GM12878 (cell line): ENCODE measurements around the gene CD180. TPM values are rescaled to one million over a fixed set of nuclear protein-coding genes. Genes with fewer than 3 reads are reported as not detected.

Source experiments
- ATAC-seq: fragments of 200-7000 bp; cut with Tn5 transposase; 3 replicates; pipeline ENCODE4 v1.9.1; 2020; ENCODE audit warnings: mild to moderate bottlenecking, moderate library complexity
- BruUV-seq: library from RNA; stranded (reverse); fragments of 400-500 nt; replicated peaks from 2 replicates; lab custom pipeline; 2021; lab: Mats Ljungman, UMichigan
- CTCF ChIA-PET: fragments of 300-600 bp; sonication (Branson Sonifier 250); formaldehyde crosslinking; extraction: SDS; loops from one replicate; lab custom pipeline; 2021; ENCODE audit warnings: inconsistent platforms; lab: Yijun Ruan, JAX
- POLR2A ChIA-PET: fragments of 350-600 bp; formaldehyde crosslinking; extraction: SDS; loops from one replicate; lab custom pipeline; 2021; ENCODE audit warnings: inconsistent platforms; lab: Charles Lee
- RAD21 ChIA-PET: fragments of 300-600 bp; sonication (Branson Sonifier 250); formaldehyde crosslinking; loops from one replicate; lab custom pipeline; 2023; ENCODE audit warnings: antibody characterized with exemption; ENCODE audit not compliant: unreplicated experiment; lab: Charles Lee
- SMC1A ChIA-PET: fragments of 300-600 bp; sonication (Branson Sonifier 250); formaldehyde crosslinking; loops from one replicate; lab custom pipeline; 2023; ENCODE audit not compliant: unreplicated experiment, uncharacterized antibody; lab: Charles Lee
- DNase-seq: peaks from one replicate; pipeline ENCODE4 v3.0.0-alpha.2; 2011; ENCODE audit warnings: low read depth, low spot score
- FAIRE-seq: peaks from 3 replicates; lab custom pipeline; 2011; peaks lifted over from hg19 to GRCh38; lab: Jason Lieb, UNC
- H2AFZ ChIP-seq: 2 replicates; pipeline ENCODE4 v1.6.0; 2011; ENCODE audit warnings: low read depth, low read length, control low read depth; ENCODE audit not compliant: control insufficient read depth
- H3K27ac ChIP-seq: 2 replicates; pipeline ENCODE4 v1.5.1; 2011; ENCODE audit warnings: control low read depth; ENCODE audit not compliant: control insufficient read depth, insufficient read depth
- H3K27me3 ChIP-seq, 2 experiments: replicated peaks in 1 of 2; 2 replicates each; pipeline versions ENCODE4 v1.6.0 to v1.6.1; 2011; ENCODE audit warnings: low read length in 1 of 2; ENCODE audit not compliant: control insufficient read depth in 2 of 2, insufficient read depth in 2 of 2
- H3K36me3 ChIP-seq, 2 experiments: 2 replicates each; pipeline ENCODE4 v1.5.1; 2011; ENCODE audit warnings: low read length in 1 of 2; ENCODE audit not compliant: control insufficient read depth in 2 of 2, insufficient read depth in 2 of 2
- H3K4me1 ChIP-seq: 2 replicates; pipeline ENCODE4 v1.6.1; 2011; ENCODE audit warnings: mild to moderate bottlenecking, low read length, moderate library complexity, mixed read lengths; ENCODE audit not compliant: control insufficient read depth, insufficient read depth
- H3K4me2 ChIP-seq: 2 replicates; pipeline ENCODE4 v1.6.0; 2011; ENCODE audit warnings: control low read depth; ENCODE audit not compliant: control insufficient read depth, insufficient read depth
- H3K4me3 ChIP-seq: fragments of 200-600 bp; sonication (generic); 2 replicates; pipeline ENCODE4 v1.5.1; 2016
- H3K79me2 ChIP-seq: 2 replicates; pipeline ENCODE4 v1.6.0; 2011; ENCODE audit warnings: low read length; ENCODE audit not compliant: control insufficient read depth, insufficient read depth
- H3K9ac ChIP-seq: 2 replicates; pipeline ENCODE4 v1.8.0; 2011; ENCODE audit warnings: low read length, control low read depth, mixed read lengths; ENCODE audit not compliant: control insufficient read depth, insufficient read depth
- H3K9me3 ChIP-seq: replicated peaks from 3 replicates; pipeline ENCODE4 v1.5.1; 2011; ENCODE audit warnings: mild to moderate bottlenecking, low read length; ENCODE audit not compliant: control insufficient read depth, insufficient read depth
- H4K20me1 ChIP-seq: 2 replicates; pipeline ENCODE4 v1.6.0; 2011; ENCODE audit not compliant: control insufficient read depth, insufficient read depth
- BRCA1 ChIP-seq: IDR thresholded peaks from 2 replicates; pipeline ENCODE4 v1.6.1; 2011; ENCODE audit warnings: low read depth, low read length, improper control_type of control experiment
- CBFB ChIP-seq: IDR thresholded peaks from 2 replicates; pipeline ENCODE4 v1.6.1; 2016; ENCODE audit warnings: antibody characterized with exemption, low read depth
- EED ChIP-seq: sonication (generic); IDR thresholded peaks from 2 replicates; pipeline ENCODE4 v1.6.1; 2016; ENCODE audit warnings: antibody characterized with exemption, low read depth
- HSF1 ChIP-seq: fragments of 150-350 bp; IDR thresholded peaks from 2 replicates; pipeline ENCODE4 v1.6.1; 2014; ENCODE audit warnings: mild to moderate bottlenecking, low read depth, low read length
- IKZF2 ChIP-seq, 2 experiments: fragments of 450-650 bp; IDR thresholded peaks; 2 replicates each; pipeline ENCODE4 v1.6.1; 2017; ENCODE audit warnings: mild to moderate bottlenecking in 2 of 2, moderate library complexity in 2 of 2
- NFIC ChIP-seq: IDR thresholded peaks from 2 replicates; pipeline ENCODE4 v1.6.1; 2012; ENCODE audit warnings: low read depth, mild to moderate bottlenecking, inconsistent platforms, low read length, moderate library complexity
- POU2F2 ChIP-seq: IDR thresholded peaks from 3 replicates; pipeline ENCODE4 v1.6.1; 2011; ENCODE audit warnings: low read depth, mild to moderate bottlenecking, low read length, borderline replicate concordance
- RAD51 ChIP-seq: fragments of 450-650 bp; IDR thresholded peaks from 2 replicates; pipeline ENCODE4 v1.6.1; 2016; ENCODE audit warnings: moderate library complexity, mild to moderate bottlenecking, inconsistent platforms
- RUNX3 ChIP-seq: IDR thresholded peaks from 2 replicates; pipeline ENCODE4 v1.6.1; 2012; ENCODE audit warnings: low read length, inconsistent platforms
- SMC3 ChIP-seq: IDR thresholded peaks from 2 replicates; pipeline ENCODE4 v1.6.1; 2011; ENCODE audit warnings: low read length, improper control_type of control experiment, borderline replicate concordance
- SPI1 ChIP-seq: IDR thresholded peaks from 2 replicates; pipeline ENCODE4 v1.6.1; 2011; ENCODE audit warnings: low read depth, mild to moderate bottlenecking, low read length, moderate library complexity, borderline replicate concordance; ENCODE audit not compliant: insufficient read depth
- SUZ12 ChIP-seq: fragments of 200-600 bp; sonication (generic); IDR thresholded peaks from one replicate; pipeline ENCODE4 v1.6.1; 2018; ENCODE audit warnings: antibody characterized with exemption, mild to moderate bottlenecking; ENCODE audit not compliant: unreplicated experiment
- WGBS: methylation state at CpG from one replicate; pipeline ENCODE4 v1.1.6; 2016; ENCODE audit warnings: low lambda C conversion rate; ENCODE audit not compliant: insufficient replicate concordance, insufficient coverage; ENCODE audit errors: missing lambda C conversion rate; 5-methylcytosine and 5-hydroxymethylcytosine counted together
- in situ Hi-C: fragments of 300-500 bp; cut with MboI; formaldehyde crosslinking; loops from 9 replicates; pipeline ENCODE4 v1.14.3; 2018; ENCODE audit warnings: mixed read lengths
- intact Hi-C: fragments of 100-400 bp; cut with micrococcal nuclease; formaldehyde crosslinking; loops from one replicate; pipeline ENCODE4 v1.14.2; 2022; ENCODE audit not compliant: unreplicated experiment
- polyA plus RNA-seq, 11 experiments: library from polyadenylated mRNA; depleted of rRNA in 4 of 11; unstranded in 6 of 11; stranded (reverse) in 5 of 11; fragments of >200 nt; fragmentation: Nextera tagmentation in 4 of 11; fragmentation: Illumina TruSeq in 1 of 11; extraction: Ambion mirVana in 4 of 11; extraction: Trizol in 1 of 11; gene quantifications; 1 replicate in 1 of 11; 2 replicates in 10 of 11; pipeline versions ENCODE4 v1.2.1 to v1.2.3, GENCODE V29; 2011 to 2016; ENCODE audit warnings: inconsistent platforms in 2 of 11, missing spikeins in 2 of 11, low read depth in 1 of 11
- total RNA-seq, 4 experiments: library from RNA; depleted of rRNA in 3 of 4; stranded (reverse); fragments of >200 nt in 3 of 4; fragmentation: Illumina TruSeq in 1 of 4; extraction: Trizol in 1 of 4; gene quantifications; 2 replicates each; pipeline versions ENCODE4 v1.2.1 to v1.2.3, GENCODE V29; 2013 to 2021
- TF ChIP-seq, protein P1 (sequence below): fragments of 450-650 bp; formaldehyde crosslinking; IDR thresholded peaks from 2 replicates; pipeline ENCODE4 v1.5.0; 2022; ENCODE audit warnings: mild to moderate bottlenecking, missing genetic modification characterization

The CD180 gene
- total and polyA plus RNA-seq, 10 of the 15 experiments (the other 5 are each of a cell fraction or from before 2014, with no cell fraction given) = 0.22 to 9.7 (median 2.9) TPM

DNA sequence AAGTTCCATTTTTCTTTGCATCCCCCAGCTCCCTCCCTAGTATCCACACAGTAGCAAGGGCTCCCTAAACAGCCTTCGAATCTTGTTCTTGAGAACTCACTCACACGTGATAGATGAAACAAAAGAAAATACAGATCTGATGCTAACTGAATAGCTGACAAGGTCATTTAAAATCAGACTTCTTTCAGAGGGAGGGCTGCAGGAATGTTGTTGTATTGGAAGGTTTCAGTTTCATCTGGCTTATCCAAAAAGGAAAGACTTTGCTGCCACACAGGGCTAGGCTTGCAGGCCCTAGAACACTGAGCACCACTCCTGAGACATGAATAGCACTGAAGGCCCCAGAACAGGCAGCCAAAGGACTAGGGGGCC, 3.2 kb downstream of the CD180 start (continued):
- TF ChIP-seq, protein P1, sequence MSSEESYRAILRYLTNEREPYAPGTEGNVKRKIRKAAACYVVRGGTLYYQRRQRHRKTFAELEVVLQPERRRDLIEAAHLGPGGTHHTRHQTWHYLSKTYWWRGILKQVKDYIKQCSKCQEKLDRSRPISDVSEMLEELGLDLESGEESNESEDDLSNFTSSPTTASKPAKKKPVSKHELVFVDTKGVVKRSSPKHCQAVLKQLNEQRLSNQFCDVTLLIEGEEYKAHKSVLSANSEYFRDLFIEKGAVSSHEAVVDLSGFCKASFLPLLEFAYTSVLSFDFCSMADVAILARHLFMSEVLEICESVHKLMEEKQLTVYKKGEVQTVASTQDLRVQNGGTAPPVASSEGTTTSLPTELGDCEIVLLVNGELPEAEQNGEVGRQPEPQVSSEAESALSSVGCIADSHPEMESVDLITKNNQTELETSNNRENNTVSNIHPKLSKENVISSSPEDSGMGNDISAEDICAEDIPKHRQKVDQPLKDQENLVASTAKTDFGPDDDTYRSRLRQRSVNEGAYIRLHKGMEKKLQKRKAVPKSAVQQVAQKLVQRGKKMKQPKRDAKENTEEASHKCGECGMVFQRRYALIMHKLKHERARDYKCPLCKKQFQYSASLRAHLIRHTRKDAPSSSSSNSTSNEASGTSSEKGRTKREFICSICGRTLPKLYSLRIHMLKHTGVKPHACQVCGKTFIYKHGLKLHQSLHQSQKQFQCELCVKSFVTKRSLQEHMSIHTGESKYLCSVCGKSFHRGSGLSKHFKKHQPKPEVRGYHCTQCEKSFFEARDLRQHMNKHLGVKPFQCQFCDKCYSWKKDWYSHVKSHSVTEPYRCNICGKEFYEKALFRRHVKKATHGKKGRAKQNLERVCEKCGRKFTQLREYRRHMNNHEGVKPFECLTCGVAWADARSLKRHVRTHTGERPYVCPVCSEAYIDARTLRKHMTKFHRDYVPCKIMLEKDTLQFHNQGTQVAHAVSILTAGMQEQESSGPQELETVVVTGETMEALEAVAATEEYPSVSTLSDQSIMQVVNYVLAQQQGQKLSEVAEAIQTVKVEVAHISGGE (CRISPR knock-in tag) = no peak
- no peak for TF ChIP-seq NFIC
- TF ChIP-seq SUZ12 = no peak
- no peak for TF ChIP-seq EED
- TF ChIP-seq HSF1 = no peak
- TF ChIP-seq, all 136 proteins: peak for 0

DNA sequence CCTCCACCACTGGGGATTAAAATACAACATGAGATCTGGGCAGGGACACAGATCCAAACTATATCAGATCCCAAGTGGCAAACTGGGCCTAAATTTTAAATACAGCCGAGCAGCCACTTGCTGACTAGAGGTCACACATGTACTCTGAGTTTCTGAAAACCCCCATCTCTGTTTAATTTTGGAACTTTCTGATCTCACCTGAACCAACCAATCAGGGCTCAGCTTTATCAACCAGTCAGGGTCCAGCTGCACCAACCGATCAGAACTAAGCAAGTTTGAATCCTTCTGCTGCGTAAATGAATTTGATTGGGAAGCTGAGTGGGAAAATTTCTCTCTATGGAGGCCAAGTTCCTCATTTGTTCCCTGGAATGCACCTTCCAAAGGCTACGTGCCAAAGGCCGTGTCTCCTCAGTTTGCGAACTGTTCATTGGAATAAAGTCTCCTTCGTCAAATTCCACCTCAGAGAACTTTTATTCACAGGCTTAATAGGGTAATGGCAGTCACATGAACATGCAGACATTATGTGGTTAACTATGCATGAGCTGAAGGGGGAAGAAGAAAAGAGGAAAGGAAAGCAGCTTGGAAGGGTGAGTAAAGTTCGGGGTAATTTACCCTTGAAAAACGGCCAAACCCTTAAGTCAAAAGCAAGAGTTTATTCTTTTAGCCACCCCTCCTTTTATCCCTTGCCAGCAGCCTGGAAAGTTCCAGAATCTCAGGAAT, 3.7 kb downstream of the CD180 start:
- in situ Hi-C loops = no loop called here
- Histone ChIP-seq H3K79me2 (no peaks in the 10 kb centered on the region), H3K27me3 (no peaks in the 10 kb centered on the region; a peak in 1 of 4 replicates), H3K4me2 (peak overlapping the region; percentile 75), H3K9ac (no peak overlapping the region; the same call in 1 of the 2 replicates), H3K9me3 (no peaks in the 10 kb centered on the region; the same call in 2 of the 3 replicates), H3K4me1 (peaks cover 30% of the 10 kb centered on the region), H3K4me3 (peak overlapping the region; percentile 31; the same call in 1 of the 2 replicates), H2AFZ (peak overlapping the region; percentile 64), H3K36me3 (no peaks in the 10 kb centered on the region), H4K20me1 (no peaks in the 10 kb centered on the region), H3K27ac (peak overlapping the region; percentile 44)
- BruUV-seq = no TSS peak
- WGBS = 22% methylated on average over 9 of the region's 9 CpGs
- DNase-seq (no peak), FAIRE-seq (no peak), ATAC-seq (peak; percentile 49)
- RAD21 ChIA-PET = interaction anchor here (2.1 kb wide), 1 partner anchor 10 kb away, joined by 6 read pairs; no protein-coding TSS in a partner anchor
- CTCF ChIA-PET = interaction anchor here (1.4 to 2.2 kb wide), 2 partner anchors 13 to 14 kb away, joined by 5 to 6 read pairs; no protein-coding TSS in a partner anchor
- TF ChIP-seq RAD51 (peak; percentile 43; the same call in 1 of the 2 replicates), SPI1 (peak; percentile 52; the same call in 1 of the 2 replicates), BRCA1 (no peak), CBFB (0 out of 2 replicates have a peak, but pooled peaks have one; percentile 22), IKZF2 (IDR thresholded peaks at IDR 0.05) (peak in 1 of 2 experiments; percentile 19; a peak in 1 of 4 replicates), POU2F2 (peak; percentile 64; the same call in 1 of the 3 replicates), RUNX3 (peak; percentile 72), SMC3 (no peak)
- intact Hi-C loops = no loop called here
- SMC1A ChIA-PET = interaction anchor here (1.0 to 1.2 kb wide), 3 partner anchors 11 to 18 kb away, joined by 3 to 7 read pairs (median 5); no protein-coding TSS in a partner anchor
- POLR2A ChIA-PET = interaction anchor here (1.4 kb wide), 1 partner anchor 10 kb away, joined by 3 read pairs; no protein-coding TSS in a partner anchor
